GM19043 (cell line): ENCODE measurements around the gene MYH8.

ENCODE experiments used
- ATAC-seq: cut with Tn5 transposase; IDR thresholded peaks from one replicate; pipeline ENCODE4 v1.9.1; 2021; ENCODE audit warnings: low read depth; ENCODE audit not compliant: unreplicated experiment

Gene MYH8

DNA sequence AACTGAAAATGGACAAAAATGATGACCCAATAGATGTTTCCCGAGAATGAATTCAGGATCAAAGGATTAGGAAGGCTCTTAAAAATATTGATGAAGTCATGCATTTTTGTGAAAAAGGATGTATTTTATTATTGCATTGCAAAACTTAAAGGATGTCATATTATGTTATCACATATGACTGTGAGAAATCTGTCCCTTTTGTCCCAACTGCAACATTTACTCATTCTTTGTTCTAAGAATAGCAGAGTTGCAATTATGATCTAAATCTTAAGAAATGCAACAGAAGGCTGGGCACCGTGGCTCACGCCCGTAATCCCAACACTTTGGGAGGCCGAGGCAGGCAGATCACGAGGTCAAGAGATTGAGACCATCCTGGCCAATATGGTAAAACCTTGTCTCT is 35.9 kb downstream of the MYH8 start:
- ATAC-seq: no peak

DNA sequence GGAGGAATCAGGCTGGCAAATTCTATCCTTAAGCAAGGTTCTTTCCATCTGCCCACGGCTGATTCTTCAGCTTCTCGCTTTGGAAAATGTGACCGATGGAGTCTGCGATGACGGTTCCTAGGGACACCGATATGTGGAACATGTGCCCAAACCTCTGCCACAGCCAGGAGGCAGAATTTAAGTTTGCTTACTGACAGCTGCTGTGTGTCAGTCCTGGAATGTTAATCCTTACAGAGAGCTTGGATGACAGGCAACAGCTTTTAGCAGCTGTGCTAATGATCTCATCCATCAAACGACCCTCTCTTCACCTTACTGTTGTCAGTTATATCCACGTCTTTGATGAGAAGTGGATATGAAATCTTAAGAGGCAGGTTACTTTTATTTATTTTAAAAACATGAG is 37.6 kb downstream of the MYH8 start:
- no peak for ATAC-seq

DNA sequence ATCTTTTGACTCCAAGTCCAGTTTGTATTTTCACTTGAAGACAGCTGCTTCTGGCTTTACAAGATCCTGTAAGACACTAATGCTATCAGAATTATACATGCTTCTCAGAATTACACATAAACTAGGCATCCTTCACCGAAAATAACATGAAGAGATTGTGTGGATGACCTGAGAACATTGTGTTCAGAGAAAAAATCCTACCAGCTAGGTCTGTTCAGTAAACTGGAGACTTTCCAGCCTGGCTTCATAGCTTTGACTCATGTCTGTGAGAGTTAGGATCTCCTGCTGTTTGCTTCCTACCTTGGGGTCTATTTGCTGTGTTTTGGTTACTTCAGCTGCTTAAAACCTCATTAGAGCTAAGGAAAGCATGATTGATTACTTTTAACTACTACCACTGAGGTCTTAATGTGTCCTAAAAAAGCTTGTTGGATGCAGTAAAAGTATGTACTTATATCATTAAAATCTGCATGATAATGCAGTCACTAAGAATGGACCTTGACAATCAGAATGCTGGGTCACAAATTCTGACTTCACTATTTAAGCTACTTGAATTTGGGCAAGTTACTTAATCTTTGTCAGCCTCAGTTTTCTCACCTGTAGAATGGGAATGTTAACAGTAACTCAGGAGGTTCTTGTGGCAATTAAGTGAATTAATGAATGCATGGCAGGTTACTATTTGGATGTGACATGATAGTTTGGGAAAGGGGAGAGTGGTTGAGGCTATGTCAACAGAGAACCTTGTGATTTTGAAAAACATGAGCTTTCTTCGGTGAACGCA is 40.9 kb downstream of the MYH8 start:
- ATAC-seq: no peak

DNA sequence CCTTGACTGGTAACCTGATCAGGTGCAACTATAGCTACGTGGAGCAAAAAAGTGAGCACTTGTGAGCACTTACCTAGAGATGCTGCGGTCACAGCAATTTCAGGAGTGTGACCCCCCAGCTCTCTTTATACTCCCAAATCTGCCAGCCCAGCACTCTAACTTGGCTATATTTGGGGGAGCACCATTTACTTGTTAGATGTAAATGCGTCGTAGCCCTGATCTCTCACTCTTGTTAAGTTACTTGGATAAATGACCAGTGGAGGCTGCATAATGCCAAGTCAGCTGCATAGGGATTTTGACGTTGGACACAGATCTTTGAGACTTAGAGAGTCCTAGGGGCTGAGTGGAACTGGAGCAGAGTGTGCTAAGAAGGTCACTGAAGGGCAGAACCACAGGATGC is 48.8 kb downstream of the MYH8 start, which contains the start of gene MYH13:
MYH13 (minus strand) TSS at position 101 of the 400 bp plus-strand sequence. CDS start 8,476 bp downstream, outside the sequence.
- ATAC-seq: no peak

DNA sequence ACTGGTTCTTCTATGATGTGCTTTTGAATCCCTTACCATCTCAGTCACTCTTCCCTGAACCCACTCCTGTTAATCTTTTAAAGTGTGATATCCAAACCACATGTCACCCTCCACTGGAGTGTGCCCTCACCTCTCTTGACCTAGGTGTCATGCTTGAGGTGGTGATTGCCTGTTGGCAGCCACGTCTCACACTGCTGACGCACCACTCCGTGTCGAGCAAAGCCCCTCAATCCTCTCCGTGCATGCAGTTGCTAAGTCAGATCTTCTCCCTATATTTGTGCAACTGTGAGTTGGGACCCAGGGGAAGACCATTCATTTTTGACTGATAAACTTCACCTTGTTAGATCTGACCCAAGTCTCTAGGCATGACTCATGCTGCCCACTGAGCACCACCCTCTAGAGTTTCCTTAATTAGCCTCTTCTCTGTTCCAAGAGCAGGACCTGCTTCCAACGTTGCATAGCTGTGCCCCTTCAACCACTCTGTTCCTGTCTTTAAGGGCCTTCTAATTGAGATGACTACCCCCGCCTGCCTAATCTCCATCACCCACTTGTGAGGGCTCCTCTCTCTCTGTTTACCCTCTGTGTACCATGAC is 51.6 kb downstream of the MYH8 start:
- ATAC-seq: no peak

DNA sequence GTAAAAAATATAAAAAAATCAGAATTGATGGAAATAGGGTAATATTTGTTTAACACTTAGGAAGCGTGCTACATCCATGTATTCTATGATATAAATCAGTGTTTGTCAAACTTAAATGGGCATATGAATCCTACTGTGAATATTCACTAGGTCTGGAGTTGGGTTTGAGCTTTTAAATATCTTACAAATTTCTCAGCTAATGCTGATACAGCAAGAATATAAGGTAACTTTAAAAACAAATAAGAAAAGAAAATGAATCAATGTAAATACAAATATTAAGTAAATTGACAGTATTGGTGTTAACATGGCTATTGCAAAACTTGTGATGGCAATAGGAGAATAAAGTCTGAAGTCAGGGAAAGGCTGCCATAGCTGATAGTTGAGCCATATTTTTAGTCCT is 52.5 kb downstream of the MYH8 start:
- ATAC-seq: no peak

DNA sequence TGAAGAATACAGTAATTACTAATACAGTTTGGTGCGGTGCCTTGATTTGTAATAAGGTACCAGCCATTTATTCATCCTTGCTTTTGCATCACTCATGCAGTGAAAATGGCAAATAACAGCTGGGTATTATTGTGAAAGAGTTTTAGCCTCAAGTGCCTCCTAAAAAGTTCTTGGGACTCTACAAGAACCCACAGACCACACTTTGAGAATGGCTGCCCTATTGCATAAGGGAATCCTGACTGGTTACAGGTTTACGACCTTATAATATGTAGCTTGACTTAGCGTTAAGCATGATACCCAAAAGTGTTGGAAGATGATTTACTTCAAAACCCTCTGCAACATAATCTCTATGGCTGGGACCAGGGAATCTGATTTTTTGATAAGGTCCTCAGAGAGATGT is 53.2 kb downstream of the MYH8 start:
- no peak for ATAC-seq

DNA sequence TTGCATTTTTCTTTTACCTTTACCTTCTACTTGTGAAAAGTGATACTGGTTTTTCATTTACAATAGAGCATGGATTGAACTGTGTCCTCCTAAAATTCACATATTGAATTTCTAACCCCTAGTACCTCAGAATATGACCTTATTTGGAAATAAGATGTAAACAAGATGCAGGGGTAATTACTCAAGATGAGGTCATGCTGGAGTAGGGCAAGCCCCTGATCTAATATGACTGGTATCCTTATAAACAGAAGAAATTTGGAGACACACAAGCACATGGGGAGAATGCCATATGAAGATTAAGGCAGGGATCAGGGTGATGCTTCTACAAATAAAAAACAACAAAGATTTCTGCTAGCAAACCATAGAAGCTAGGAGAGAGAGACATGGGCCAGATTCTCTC is 61.2 kb downstream of the MYH8 start:
- no peak for ATAC-seq

DNA sequence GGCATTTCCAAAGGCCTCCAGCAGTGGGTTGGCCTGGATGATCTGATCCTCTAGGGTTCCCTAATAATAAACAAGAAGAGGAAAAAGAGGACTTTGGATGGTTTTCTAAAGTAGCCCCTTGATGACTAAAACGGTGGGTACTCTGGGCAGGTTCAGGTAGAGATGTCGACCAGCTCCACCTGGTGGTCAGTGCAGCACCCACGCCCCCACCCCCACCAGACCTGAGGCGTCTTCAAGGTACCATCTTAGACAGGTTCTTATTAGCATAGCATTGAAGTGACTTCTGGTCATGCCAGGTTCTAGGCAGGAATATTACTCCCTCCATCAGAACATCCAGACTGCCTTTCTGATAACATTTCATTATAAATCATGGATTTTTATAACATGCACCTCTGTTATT is 64.0 kb downstream of the MYH8 start:
- ATAC-seq: no peak

DNA sequence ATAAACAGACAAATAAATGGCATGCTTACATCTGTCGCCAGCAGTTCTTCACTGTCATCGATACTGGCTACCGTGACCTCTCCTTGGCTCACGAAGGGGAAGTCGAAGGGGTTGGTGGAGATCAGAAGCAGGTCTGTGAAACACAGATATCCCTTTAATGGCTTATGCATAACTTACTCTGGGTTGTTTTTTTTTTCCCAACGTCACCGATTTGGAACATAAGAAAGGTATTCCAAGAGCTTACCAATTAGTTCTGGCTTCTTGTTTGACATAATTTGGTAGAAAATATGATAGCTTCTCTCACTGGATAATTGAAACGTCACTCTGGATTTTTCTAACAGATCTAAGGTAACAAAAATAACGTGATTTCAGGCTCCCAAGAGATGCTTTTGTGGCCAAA is 67.1 kb downstream of the MYH8 start:
- ATAC-seq: no peak

DNA sequence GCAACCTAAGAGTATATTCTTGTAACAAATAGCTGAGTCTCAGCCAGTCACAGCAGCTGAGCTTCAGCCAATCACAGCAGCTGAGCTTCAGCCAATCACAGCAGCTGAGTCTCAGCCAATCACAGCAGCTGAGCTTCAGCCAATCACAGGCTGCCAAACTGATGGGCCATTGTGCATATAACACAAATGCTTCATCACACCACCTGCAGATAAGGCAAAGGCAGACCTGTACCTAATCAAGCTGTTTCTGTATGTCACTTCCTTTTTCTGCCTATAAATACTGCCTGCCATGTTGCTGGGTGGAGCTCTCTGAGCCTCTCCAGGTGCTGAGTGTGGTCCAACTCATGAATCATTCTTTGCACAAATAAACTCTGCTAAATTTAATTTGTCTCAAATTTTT is 68.9 kb downstream of the MYH8 start:
- ATAC-seq: no peak

DNA sequence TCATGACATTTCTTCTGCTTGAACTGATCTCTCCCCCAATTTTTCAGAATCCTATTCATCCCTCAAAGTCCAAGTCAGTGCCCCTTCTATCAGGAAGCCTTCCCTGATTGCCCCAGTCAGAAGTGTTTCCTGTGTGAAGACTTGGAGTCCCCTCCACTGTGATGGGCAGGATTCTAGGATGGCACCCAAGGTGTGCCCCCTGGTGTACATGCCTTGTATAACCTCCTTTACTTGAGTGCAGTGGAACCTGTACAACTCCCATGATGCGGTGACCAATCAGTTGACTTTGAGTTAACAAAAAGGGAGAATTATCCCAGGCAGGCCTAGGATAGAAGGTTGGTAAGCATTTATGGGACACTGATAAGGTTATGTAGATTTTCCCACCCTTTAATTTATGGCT is 72.3 kb downstream of the MYH8 start:
- ATAC-seq: no peak

DNA sequence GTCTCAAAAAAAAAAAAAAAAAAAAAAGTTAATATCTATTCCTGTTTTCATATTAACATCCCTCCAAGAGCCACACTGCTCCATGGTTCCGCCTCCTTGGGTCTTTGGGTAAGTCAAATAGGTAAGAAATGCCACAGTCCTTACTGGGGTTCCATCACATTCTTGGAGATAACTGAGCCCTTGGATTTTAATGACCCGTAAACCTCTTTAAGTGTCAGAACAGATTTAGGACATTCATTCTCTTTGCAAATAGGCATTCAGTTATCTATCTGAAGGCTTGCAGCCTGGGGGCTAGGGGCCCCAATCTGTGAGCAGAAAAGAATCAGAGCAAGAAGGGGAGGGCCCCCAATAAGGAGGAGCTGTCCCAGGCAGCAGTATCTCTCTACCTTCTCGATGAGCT is 76.9 kb downstream of the MYH8 start:
- ATAC-seq: no peak
